ENCODE measurements around the gene RNF11. TPM values are rescaled to one million over a fixed set of nuclear protein-coding genes. Genes with fewer than 3 reads are reported as not detected.

Gene RNF11
- polyA plus RNA-seq, 4 donors = 120 to 152 (median 126) TPM

DNA sequence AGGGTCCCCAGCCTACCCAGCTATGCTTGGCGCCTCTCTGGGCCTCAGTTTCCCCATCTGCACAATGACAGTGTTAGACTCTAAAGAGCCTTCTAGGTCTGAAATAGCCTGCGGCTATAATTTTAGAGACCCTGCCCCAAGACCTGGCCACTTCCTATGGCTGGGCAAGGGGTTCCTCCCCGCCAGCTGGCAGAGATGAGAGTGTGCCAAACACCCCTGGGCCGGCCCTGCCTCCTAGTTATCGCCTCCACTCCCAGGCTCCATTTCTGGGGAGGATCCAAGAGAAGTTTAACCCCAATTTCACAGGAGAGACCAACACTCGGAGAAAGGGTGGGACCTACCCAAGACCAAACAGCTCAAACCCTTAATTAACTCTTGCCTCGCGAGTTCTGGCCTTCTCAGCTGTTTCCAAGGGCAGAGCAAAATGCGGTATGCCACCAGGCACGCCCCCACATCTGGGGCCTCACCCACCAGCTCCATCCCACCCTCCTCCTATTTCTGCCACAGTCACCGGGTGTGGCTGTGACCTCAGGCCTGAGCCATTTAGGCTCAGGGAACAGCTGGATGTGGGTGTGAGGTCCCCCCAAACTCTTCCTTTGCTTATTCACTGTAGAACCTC, 58.6 kb downstream of the RNF11 start:
- DNase-seq (ENCODE audit: low read depth in 4 of 4, low spot score in 2 of 4) = no peak

DNA sequence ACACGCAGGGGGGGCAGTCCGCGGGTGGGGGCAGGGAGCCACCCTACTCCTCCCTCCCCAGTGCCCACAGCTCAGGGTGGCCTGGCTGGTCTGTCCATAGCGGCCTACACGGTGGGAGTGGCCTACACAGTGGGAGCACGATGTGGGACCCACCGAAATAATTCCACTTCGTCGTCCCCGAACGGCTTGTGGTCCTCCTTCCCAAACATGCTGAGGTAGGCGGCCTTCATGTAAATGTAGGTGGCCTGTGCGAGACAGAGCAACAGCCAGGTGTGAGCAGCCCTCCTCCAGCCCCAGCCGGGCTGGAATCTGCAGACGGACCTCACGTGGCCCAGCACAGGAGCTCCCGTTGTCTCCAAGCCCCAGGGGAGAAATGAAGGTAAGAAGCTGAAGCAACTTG, 59.9 kb downstream of the RNF11 start:
- no peak for DNase-seq (ENCODE audit: low read depth in 4 of 4, low spot score in 2 of 4)

DNA sequence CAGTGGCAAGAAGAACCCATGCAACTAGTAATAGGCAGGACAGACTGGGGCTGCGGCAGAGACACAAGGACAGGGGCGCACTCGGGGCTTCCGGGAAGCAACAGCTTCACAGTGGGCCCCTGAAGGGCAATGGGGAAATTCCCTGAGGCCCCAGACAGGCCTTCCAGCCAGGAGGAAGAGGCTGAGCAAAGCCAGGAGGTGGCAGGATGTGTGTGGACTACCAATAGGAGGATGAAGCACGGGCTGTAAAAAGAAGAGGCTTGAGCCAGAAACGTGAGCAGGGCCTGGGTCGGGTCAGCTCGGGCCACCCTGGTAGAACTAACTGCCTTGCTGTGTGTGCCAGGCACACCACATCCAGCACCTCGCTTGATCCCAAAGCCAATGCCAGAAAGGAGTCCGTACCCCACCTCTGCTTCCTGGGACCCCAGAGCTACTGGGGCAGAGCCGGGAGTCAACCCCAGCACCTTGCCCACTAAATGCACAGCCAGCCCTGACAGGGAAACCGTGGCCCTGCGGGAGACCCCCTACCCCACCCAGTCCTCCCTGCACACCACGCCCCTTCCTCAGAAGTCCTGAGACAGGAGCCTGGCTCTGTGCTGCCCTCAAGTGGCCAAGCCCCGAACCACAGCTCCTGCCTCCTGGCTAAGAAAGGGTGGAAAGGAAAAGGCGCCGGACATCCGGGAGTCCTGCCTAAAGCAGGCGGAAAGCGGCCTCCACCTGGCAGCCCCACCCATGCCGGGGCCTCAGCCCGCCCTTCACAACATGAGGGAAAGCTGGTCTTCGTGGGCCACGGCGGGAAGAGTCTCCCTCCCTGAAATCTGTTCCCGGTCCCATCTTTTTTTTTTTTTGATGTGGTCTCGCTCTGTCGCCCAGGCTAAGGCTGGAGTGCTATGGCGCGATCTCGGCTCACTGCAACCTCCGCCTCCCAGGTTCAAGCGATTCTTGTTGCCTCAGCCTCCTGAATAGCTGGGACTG, 60.6 kb downstream of the RNF11 start:
- DNase-seq (ENCODE audit: low read depth in 4 of 4, low spot score in 2 of 4) = peak; percentile 68 to 79 (median 73)

DNA sequence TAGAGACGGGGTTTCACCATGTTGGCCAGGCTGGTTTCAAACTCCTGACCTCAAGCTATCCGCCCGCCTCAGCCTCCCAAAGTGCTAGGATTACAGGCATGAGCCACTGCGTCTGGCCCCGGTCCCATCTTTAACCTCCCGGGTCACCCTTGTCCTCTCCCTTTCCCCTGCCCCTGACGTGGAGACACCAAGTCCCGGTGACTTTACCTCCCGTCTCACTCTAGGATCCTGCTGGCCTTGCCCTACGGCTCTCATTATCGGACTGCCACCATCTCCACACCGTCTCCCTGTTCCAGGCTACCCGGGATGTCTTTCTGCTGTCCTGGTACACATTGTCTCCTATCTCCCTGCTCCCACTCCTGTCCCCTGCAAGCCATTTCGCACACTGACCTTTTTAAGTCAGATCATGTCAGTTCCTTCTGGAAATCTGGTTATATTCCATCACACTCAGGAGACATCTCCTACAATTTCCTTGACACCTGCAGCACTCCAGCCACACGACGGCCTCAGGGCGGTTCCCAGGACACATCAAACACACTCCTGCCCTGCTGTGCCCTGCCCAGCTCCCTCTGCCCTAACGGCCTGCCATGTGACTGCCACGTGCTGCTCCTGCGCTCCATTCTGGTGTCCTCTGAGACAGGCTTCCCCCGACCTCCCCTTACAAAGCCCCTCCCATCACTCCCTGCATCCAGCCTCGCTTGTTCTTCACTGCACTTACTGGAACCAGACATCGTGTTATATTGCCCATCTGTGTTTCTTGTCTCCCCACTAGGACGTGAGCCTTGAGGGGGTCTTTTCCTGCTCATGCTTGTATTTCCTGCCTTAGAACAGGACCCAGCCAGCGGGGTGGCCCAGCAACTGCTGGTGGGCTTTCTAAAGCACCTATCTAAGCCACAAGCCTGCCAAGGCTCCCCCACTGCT, 61.6 kb downstream of the RNF11 start:
- no peak for DNase-seq (ENCODE audit: low read depth in 4 of 4, low spot score in 2 of 4)

DNA sequence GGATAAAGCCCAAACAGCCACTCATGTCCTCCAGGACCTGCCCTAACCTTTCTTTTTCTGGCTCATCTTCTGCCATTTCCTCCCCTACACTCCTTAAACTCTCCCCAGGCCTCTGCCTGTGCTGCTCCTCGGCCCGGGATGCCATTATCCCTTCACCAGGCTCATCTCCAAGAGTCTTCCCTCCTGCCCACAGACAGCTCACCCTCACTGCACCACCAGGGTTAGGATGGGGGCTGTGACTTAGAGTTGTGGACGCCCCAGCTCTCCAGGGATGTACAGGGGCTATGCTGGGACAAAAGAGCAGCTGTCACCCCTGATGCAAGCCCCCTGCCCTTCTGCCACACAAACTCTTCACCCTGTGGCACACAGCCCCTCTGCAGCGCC, 62.2 kb downstream of the RNF11 start:
- DNase-seq (ENCODE audit: low read depth in 4 of 4, low spot score in 2 of 4) = no peak

DNA sequence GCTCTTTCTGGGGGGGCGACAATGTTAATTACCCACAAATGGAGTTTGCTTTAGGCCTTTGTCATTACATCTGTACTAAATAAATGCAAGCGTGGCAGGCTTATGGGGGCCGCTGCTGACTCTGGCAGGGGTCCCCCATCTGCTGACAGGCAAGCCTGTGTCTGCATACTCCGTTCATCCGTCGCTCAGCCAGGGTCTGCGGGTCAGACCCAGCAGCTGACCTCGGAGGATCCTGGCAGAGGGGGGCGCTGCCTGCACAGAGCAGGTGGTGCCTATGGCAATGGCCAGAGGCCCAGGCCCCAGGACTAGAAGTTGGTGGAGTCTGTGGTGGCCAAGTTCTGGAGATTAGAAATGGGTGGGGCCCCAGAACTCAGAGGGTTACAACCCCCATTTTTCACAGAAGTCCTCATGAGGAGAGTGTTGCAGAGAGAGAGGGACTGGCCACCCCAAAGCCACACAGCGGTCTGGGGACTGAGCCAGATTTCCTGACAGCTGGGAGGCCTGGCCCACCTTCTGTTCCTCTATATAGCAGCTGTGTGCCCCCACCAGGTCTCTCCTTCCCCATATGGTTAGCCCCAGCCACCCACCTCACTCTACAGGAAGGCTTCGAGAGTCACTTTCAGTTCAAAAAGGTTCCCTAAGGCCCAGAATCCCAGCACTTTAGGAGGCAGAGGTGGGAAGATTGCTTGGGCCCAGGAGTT, 63.3 kb downstream of the RNF11 start:
- no peak for DNase-seq (ENCODE audit: low read depth in 4 of 4, low spot score in 2 of 4)

DNA sequence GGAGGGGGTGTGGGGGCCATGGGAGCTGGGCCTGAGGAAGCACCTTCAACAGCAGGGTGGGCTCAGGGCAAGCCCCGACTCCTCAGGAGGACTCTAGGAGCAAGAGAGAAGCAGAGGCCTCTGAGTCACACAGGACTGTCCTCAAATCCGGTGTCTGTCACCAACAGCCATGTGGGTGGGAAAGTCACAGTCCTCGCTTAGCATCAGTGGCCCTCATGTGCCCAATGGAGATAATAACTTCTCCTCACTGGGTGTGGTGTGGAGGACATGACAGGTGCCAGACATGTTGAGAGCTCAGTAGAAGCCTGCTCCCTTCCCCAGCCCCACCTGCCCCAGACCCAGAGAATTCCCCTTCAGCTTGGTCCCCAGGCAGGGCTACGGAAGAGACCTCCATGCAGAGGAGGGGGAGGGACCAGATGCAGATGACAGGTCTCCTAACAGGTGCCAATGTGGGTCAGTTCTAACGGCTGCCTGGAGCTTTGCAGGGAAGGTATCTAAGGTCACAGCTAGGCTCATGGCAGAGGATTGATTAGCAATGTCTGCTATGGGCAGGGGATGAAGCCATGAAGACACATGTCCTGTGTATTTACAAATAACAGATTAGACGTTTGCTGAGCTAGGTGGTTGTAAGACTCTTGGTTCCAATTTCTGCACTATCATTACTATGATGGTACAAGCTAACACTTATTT, 64.1 kb downstream of the RNF11 start:
- no peak for DNase-seq (ENCODE audit: low read depth in 4 of 4, low spot score in 2 of 4)

DNA sequence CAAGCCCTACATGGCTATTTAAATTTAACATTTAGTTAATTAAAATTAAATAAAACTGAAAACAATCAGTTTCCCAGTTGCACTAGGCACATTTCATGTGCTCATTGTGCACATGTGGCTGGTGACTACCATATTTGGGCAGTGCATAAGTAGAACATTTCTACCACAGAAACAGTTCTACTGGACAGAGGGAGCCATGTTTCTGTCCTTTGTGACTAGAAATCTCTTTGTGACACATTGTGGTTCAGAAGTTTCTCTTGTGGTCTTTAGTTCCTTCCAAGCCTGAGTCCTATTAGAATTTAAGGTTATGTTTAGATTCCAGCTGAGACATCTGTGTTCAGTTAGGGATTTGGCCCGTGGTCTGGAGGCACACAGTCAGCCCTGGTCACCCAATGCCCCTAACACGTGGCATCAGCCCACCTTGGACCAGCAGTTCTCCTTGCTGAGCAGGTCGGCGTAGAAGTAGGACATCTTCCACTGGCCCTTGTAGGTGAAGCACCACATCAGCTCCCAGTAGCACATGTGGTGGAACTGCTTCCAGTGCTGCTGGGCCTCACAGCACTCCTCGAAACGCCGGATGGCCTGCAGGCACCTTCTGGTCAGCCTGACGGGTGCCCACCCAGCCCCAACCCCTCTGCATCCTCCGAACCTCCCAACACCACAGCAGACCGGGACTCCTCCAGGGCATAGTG, 65.2 kb downstream of the RNF11 start:
- DNase-seq (ENCODE audit: low read depth in 4 of 4, low spot score in 2 of 4) = no peak

DNA sequence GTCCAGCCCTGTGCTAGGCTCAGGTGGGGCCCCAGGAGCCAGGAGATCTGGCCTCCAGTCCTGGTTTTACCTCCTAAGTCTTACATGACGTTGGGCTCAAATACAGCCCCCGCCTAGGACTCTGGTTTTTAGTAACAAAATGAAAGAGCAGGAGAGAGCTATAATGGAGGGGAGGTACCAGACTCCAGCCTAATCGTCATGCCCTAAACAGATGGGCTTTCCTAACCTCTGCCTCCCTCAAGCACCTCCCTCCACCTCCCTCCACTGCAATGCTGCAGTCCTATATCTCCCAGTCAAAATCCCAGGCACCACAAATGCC, 65.7 kb downstream of the RNF11 start:
- DNase-seq (ENCODE audit: low read depth in 4 of 4, low spot score in 2 of 4) = no peak

DNA sequence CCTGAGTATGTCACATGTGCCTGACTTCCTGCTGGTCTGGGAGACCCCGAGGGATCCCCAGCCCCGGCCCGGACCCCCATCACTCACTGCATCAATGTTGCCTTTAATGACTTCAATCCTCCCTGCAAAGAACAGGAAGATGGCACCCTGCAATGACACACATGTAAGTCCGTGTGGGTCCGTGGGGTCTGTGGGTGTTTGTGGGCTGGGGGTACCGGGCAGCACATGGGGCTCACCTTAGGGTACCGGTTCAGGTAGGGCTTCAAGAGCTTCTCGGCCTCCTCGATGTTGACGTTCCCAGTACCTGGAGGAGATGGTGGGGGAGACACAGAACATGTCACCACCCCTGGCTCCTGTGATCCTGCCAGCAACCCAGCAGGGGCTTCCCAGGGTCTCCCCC, 66.2 kb downstream of the RNF11 start:
- no peak for DNase-seq (ENCODE audit: low read depth in 4 of 4, low spot score in 2 of 4)

DNA sequence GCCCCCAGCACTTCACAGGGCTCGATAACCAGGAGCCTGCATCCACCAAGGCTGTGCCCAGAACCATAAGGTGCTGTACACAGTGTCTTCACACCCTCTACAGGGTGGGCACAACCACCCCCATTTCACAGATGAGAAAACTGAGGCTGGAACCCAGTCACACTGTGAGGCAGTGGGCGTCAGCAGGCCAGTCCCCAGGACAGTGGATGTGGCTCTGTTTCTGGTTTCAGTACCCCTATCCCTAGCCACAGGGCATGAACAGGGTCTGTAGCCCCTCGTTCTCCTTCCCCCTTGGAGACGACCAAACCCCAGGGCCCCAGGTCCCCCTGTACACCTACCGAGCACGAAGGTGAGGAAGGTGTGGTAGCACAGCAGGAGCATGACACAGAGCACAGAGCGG, 66.7 kb downstream of the RNF11 start:
- DNase-seq (ENCODE audit: low read depth in 4 of 4, low spot score in 2 of 4) = no peak

DNA sequence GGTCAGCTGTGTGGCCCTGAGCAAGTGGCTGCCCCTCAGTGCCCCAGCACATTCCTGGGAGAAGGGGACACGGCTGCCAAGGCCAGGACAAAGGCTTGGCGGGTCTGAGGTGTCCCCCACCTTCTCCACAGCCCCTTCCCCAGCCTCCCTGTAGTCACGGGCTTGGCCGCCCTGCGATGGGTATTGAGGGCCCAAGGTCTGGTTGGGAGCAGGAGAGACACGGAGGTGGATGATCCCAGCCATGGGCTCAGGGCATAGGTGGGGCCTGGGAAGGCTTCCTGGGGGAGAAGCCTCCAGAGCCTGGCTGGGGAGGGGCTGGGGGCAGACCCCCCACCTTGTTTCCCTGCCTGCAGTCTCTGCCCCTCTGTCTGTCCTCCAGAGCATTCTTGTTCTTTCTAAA, 67.2 kb downstream of the RNF11 start:
- DNase-seq (ENCODE audit: low read depth in 4 of 4, low spot score in 2 of 4) = no peak

DNA sequence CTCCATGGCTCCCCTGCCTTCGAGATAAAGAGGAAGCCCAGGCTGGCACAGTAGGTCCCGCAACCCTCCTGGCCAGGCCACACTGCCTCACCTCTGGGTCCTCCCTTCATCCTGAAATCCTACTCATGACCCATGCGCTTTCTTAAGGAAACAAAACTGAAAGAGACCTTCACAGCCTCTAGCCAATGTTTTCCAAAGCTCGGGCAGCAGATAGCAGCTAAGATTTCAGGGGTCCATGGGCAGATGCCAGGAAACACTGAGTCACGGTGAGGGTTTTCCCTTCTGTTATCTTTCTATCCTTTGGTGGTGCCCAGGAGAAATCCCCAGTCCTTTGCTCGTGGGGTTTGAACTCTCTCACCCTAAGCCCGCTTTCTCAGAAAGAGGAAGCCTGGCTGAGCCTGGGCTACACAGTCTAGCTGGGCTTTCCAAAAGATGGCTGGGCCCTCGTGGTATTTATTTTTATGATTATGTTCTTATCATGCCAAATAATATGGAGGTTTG, 67.7 kb downstream of the RNF11 start:
- DNase-seq (ENCODE audit: low read depth in 4 of 4, low spot score in 2 of 4) = no peak

DNA sequence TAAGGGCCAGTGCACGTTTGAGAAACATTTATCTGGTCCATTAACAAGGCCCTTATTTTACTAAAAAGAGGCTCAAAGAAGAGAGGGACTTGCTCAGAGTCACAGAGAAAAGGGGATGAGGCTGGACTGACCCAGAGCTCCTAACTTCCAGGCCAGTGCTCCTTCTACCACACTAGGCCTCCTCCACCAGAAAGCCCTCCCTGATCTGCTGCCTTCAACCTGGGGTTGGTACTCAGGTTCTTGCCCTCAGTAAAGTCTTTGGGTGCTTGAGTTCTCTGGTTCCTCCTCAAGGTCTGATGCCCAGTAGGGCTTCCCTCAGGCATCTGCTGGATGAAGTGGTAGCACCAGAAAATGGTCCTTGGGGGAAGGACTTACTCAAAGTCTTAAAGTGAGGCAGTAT, 68.3 kb downstream of the RNF11 start:
- no peak for DNase-seq (ENCODE audit: low read depth in 4 of 4, low spot score in 2 of 4)

DNA sequence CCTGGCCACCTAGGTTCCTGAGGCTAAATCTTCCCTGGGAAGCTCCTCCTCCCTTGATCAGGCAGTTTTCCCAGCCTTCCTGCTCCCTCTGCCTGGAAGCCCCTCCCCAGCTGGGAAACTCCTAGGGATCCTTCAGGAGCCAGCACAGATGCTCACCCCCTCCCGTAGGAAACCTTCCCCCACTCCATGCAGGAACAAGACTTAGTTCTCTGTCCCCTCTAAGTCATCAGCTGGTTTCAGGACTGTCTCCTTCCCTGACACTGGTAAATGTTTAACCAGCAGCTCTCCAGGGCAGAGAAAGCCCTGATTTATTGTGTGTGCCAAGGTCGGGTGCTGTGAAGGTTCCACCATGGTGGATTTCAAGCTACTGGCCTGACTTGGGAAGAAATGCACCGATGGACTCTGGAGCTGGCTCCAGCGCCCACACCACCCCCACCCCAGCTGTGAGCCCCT, 69.3 kb downstream of the RNF11 start:
- no peak for DNase-seq (ENCODE audit: low read depth in 4 of 4, low spot score in 2 of 4)

DNA sequence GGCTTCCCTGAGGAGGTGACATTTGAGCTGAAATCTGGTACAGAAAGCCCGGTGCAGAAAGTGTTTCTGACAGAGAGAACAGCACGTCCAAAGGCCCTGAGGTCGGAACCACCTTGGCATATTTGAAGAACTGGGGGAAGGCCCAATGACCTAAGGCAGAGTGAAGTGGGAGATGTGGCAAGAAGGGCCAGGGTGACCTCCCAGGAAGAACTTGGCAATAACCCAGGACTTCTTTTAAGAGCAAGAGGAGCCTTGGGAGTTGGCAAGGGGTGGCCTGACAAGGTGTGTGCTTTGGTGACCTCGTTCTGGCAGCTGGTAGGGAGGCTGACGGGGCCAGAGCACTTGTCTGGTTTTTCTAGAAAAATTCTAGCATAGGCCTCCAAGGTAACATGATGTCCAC, 70.9 kb downstream of the RNF11 start:
- DNase-seq (ENCODE audit: low read depth in 4 of 4, low spot score in 2 of 4) = no peak

DNA sequence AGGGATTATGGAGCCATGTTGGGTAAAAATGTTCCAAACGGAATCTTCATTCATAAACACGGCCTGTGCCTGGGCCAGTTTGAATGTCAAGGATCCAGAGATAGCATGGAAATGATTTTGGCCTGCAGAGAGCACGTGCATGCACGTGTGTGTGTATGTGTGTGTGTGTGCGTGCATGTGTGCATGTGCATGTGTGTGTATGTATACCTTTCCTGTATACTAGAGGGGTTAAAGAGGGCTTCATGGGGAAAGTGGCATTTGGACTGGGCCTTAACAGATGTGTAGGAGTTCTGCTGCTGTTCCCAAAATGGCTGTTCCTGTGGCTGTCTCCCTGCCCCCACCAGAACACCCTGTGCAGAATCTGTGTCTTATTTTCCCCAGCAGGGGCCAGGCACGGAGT, 72.6 kb downstream of the RNF11 start:
- no peak for DNase-seq (ENCODE audit: low read depth in 4 of 4, low spot score in 2 of 4)

DNA sequence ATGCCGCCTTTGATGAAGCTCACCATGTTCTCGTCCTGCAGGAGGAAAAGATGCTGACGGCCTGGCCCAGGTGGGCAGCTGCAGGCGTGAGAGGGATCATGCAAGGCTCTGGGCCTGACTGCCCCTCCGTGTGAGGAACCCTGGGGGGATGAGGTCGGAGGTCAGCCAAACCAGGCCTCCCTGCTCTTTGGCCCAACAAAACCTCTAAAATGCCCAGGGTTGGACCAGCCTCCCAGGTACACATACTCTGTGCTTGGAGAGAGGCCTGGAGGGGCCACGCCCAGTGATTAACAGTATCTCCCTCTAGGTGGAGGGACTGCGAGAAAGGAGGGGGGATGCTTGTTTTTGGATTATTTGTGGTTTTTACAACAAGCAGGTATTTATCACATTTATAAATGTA, 73.2 kb downstream of the RNF11 start:
- no peak for DNase-seq (ENCODE audit: low read depth in 4 of 4, low spot score in 2 of 4)
